Upper lobe of left lung (tissue), 4 donors: ENCODE measurements around the gene ILK.

ENCODE experiments used
- EP300 ChIP-seq, 4 donors: sonication (generic); formaldehyde crosslinking; IDR thresholded peaks; one replicate each; pipeline ENCODE4 v1.5.1; 2017; ENCODE audit warnings: antibody characterized with exemption in 4 of 4, control low read depth in 2 of 4
- POLR2A ChIP-seq, 4 donors: fragments of 450-650 bp; IDR thresholded peaks; one replicate each; pipeline ENCODE4 v1.5.1; 2016 to 2017; ENCODE audit warnings: antibody characterized with exemption in 4 of 4, mild to moderate bottlenecking in 2 of 4
- POLR2AphosphoS5 ChIP-seq, 2 donors: sonication (generic); formaldehyde crosslinking; IDR thresholded peaks; one replicate each; pipeline ENCODE4 v1.5.1; 2017; ENCODE audit warnings: antibody characterized with exemption in 2 of 2
- TF ChIP-seq, protein P1 (sequence below), 6 experiments: fragments of 450-650 bp in 4 of 6; fragments of 200-600 bp in 2 of 6; sonication (generic) in 2 of 6; IDR thresholded peaks; one replicate each; pipeline ENCODE4 v1.5.1; 2016 to 2019; ENCODE audit warnings: antibody characterized with exemption in 6 of 6

DNA sequence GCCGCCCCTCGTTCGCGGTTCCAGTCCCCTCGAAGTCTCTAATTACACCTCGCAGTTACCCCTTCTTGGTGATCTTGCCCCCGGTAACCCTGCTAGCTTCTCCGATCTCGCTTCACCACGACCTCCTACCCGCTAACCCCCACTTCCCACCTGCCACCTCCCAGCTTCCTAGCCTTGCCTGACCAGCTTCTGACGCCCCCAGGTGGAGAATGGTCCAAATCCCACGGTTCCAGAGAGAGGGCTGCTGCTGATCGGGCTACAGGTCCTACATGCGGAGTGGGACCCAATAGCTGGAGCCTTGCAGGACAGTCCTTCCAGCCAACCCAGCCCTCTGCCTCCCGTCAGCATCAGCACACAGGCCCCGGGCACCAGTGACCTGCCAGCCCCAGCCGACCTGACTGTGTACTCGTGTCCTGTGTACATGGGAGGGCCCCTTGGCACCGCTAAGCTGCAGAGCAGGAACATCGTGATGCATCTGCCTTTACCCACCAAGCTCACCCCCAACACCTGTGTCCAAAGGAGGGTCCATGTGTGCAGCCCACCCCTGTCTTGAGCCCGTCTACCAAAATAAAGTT lies 32.1 kb upstream of the ILK start:
- TF ChIP-seq, protein P1, sequence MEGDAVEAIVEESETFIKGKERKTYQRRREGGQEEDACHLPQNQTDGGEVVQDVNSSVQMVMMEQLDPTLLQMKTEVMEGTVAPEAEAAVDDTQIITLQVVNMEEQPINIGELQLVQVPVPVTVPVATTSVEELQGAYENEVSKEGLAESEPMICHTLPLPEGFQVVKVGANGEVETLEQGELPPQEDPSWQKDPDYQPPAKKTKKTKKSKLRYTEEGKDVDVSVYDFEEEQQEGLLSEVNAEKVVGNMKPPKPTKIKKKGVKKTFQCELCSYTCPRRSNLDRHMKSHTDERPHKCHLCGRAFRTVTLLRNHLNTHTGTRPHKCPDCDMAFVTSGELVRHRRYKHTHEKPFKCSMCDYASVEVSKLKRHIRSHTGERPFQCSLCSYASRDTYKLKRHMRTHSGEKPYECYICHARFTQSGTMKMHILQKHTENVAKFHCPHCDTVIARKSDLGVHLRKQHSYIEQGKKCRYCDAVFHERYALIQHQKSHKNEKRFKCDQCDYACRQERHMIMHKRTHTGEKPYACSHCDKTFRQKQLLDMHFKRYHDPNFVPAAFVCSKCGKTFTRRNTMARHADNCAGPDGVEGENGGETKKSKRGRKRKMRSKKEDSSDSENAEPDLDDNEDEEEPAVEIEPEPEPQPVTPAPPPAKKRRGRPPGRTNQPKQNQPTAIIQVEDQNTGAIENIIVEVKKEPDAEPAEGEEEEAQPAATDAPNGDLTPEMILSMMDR (IDR thresholded peaks at IDR 0.05): no peak
- no peak for TF ChIP-seq POLR2A (IDR thresholded peaks at IDR 0.05)
- no peak for TF ChIP-seq EP300 (IDR thresholded peaks at IDR 0.05)
- no peak for TF ChIP-seq POLR2AphosphoS5 (IDR thresholded peaks at IDR 0.05)
